Esophagus squamous epithelium (tissue), 4 donors: ENCODE measurements around the gene CLEC2L.

Source experiments
- POLR2A ChIP-seq, 4 donors: fragments of 450-650 bp; IDR thresholded peaks; one replicate each; pipeline ENCODE4 v1.6.1; 2017; ENCODE audit warnings: antibody characterized with exemption in 4 of 4, mild to moderate bottlenecking in 4 of 4, moderate library complexity in 3 of 4
- TF ChIP-seq, protein P1 (sequence below), 6 experiments: fragments of 450-650 bp in 4 of 6; fragments of 200-600 bp in 2 of 6; sonication (generic) in 2 of 6; IDR thresholded peaks; one replicate each; pipeline ENCODE4 v1.5.1; 2016 to 2019; ENCODE audit warnings: antibody characterized with exemption in 6 of 6, mild to moderate bottlenecking in 4 of 6, moderate library complexity in 4 of 6

DNA sequence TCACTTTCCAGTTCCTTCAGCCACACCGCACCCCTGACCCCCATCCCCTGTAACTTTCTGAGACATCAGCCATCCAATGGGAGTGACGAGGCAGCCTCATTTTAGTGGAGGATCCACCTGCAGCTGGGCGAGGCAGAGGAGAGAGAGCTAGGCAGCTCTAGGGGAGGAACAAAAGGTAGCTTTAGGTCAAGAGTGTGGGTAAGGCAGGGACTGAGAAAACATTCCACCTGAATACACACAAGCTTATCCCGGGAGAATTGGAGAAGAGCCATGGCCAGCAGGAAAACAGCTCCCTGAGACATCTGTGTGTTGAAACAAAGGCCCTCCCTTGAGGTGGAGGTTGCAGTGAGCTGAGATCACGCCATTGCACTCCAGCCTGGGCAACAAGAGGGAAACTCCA is 33.4 kb upstream of the CLEC2L start:
- TF ChIP-seq, protein P1, sequence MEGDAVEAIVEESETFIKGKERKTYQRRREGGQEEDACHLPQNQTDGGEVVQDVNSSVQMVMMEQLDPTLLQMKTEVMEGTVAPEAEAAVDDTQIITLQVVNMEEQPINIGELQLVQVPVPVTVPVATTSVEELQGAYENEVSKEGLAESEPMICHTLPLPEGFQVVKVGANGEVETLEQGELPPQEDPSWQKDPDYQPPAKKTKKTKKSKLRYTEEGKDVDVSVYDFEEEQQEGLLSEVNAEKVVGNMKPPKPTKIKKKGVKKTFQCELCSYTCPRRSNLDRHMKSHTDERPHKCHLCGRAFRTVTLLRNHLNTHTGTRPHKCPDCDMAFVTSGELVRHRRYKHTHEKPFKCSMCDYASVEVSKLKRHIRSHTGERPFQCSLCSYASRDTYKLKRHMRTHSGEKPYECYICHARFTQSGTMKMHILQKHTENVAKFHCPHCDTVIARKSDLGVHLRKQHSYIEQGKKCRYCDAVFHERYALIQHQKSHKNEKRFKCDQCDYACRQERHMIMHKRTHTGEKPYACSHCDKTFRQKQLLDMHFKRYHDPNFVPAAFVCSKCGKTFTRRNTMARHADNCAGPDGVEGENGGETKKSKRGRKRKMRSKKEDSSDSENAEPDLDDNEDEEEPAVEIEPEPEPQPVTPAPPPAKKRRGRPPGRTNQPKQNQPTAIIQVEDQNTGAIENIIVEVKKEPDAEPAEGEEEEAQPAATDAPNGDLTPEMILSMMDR (IDR thresholded peaks at IDR 0.05), result no peak
- no peak for TF ChIP-seq POLR2A (IDR thresholded peaks at IDR 0.05)
